ENCODE data around the gene FAM24B. TPM values are rescaled to one million over a fixed set of nuclear protein-coding genes. Genes with fewer than 3 reads are reported as not detected.
"Not testable (repeated sequence)": the region's sequence is repeated elsewhere in the genome, so short reads cannot be mapped to it uniquely, and the experiment has no call there.

The FAM24B gene
- total and polyA plus RNA-seq, 2 donors (not counting 3 experiments of a cell fraction or from before 2014, with no cell fraction given) = 9.3 to 10.6 TPM

GRCh38 chr10:122859527-122859926 lies 19.9 kb downstream of the FAM24B start:
- DNase-seq (ENCODE audit: low read depth, low spot score) (no peak), FAIRE-seq (no peak)
- intact Hi-C loops (cut with micrococcal nuclease) = loop anchor here (10.0 kb wide), 1 partner anchor 365 kb away; no protein-coding TSS in a partner anchor
- ChIA-PET POLR2A (no interaction called here), CTCF (no interaction called here)
- Histone ChIP-seq H3K27ac (ENCODE audit: insufficient read depth, low read depth, low read length) (no peak overlapping the region), H3K4me3 (replicated peaks in 1 of 3; ENCODE audit: insufficient read depth in 1 of 3, low read depth in 1 of 3, low read length in 3 of 3) (no peak overlapping the region), H3K4me1 (ENCODE audit: control insufficient read depth, extremely low read depth, insufficient read depth, low read length) (peaks cover 43% of the 10 kb centered on the region), H4K20me1 (replicated peaks; ENCODE audit: control insufficient read depth, extremely low read depth, insufficient read depth, low read length) (no peaks in the 10 kb centered on the region), H3K9me1 (replicated peaks; ENCODE audit: control insufficient read depth, extremely low read depth, insufficient read depth, low read length) (no peaks in the 10 kb centered on the region), H3K9ac (replicated peaks; ENCODE audit: extremely low read depth, insufficient read depth, low read length) (no peak overlapping the region), H3K9me3 (replicated peaks; ENCODE audit: control insufficient read depth, insufficient read depth, low read length) (no peaks in the 10 kb centered on the region), H2AFZ (ENCODE audit: low read depth, low read length) (no peak overlapping the region), H3K27me3 (ENCODE audit: control insufficient read depth in 2 of 2, insufficient read depth in 2 of 2, low read length in 2 of 2) (no peaks in the 10 kb centered on the region), H3K36me3 (ENCODE audit: control insufficient read depth in 2 of 2, extremely low read depth in 1 of 2, insufficient read depth in 2 of 2, low read length in 2 of 2) (no peaks in the 10 kb centered on the region), H3K4me2 (ENCODE audit: insufficient read depth, low read length) (no peak overlapping the region), H3K79me2 (ENCODE audit: control insufficient read depth, insufficient read depth, low read length) (peaks cover 64% of the 10 kb centered on the region)
- BruUV-seq (replicated peaks) = no TSS peak
- dilution Hi-C loops (cut with MboI; ENCODE audit: extremely low pct_ligation_motif_present, low sequenced_read_pairs) = no loop called here
- no peak for TF ChIP-seq MAX (IDR thresholded peaks at IDR 0.05; ENCODE audit: insufficient read depth, insufficient read length)
- no peak for TF ChIP-seq FOS (IDR thresholded peaks at IDR 0.05; ENCODE audit: borderline replicate concordance, insufficient read depth, low read length)
- TF ChIP-seq POLR2A (IDR thresholded peaks at IDR 0.05; ENCODE audit: low read depth, low read length) = no peak
- no peak for TF ChIP-seq MYC (IDR thresholded peaks at IDR 0.05; ENCODE audit: low read depth, low read length)
- TF ChIP-seq POLR2AphosphoS5 (IDR thresholded peaks at IDR 0.05; ENCODE audit: insufficient read depth, low read depth, low read length) = no peak
- no peak for TF ChIP-seq EZH2 (IDR thresholded peaks at IDR 0.05; ENCODE audit: borderline replicate concordance, low read depth, low read length, severe bottlenecking)
- TF ChIP-seq GATA2 (IDR thresholded peaks at IDR 0.05; ENCODE audit: insufficient read depth, insufficient read length, low read depth, low read length) = no peak
- no peak for TF ChIP-seq JUN (IDR thresholded peaks at IDR 0.05; ENCODE audit: borderline replicate concordance, insufficient read depth, insufficient read length, low read depth)
- TF ChIP-seq, protein P1, sequence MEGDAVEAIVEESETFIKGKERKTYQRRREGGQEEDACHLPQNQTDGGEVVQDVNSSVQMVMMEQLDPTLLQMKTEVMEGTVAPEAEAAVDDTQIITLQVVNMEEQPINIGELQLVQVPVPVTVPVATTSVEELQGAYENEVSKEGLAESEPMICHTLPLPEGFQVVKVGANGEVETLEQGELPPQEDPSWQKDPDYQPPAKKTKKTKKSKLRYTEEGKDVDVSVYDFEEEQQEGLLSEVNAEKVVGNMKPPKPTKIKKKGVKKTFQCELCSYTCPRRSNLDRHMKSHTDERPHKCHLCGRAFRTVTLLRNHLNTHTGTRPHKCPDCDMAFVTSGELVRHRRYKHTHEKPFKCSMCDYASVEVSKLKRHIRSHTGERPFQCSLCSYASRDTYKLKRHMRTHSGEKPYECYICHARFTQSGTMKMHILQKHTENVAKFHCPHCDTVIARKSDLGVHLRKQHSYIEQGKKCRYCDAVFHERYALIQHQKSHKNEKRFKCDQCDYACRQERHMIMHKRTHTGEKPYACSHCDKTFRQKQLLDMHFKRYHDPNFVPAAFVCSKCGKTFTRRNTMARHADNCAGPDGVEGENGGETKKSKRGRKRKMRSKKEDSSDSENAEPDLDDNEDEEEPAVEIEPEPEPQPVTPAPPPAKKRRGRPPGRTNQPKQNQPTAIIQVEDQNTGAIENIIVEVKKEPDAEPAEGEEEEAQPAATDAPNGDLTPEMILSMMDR (IDR thresholded peaks at IDR 0.05; ENCODE audit: extremely low read depth in 1 of 2, insufficient read depth in 1 of 2, low read depth in 1 of 2, low read length in 2 of 2) = no peak

- peaks cover 49% of the 10 kb centered on the region for H3K4me1 ChIP-seq (ENCODE audit: control insufficient read depth, extremely low read depth, insufficient read depth, low read length)
Measured at GRCh38 chr10:122858042-122858441, 21.3 kb downstream of the FAM24B start.

More at GRCh38 chr10:122858042-122858441, 21.3 kb downstream of the FAM24B start:
- dilution Hi-C loops (cut with MboI; ENCODE audit: extremely low pct_ligation_motif_present, low sequenced_read_pairs); H3K9ac ChIP-seq (replicated peaks; ENCODE audit: extremely low read depth, insufficient read depth, low read length); H2AFZ ChIP-seq (ENCODE audit: low read depth, low read length); BruUV-seq (replicated peaks); DNase-seq (ENCODE audit: low read depth, low spot score); H3K27me3 ChIP-seq (ENCODE audit: control insufficient read depth in 2 of 2, insufficient read depth in 2 of 2, low read length in 2 of 2); H4K20me1 ChIP-seq (replicated peaks; ENCODE audit: control insufficient read depth, extremely low read depth, insufficient read depth, low read length); H3K36me3 ChIP-seq (ENCODE audit: control insufficient read depth in 2 of 2, extremely low read depth in 1 of 2, insufficient read depth in 2 of 2, low read length in 2 of 2); CTCF ChIA-PET; H3K4me3 ChIP-seq (replicated peaks in 1 of 3; ENCODE audit: insufficient read depth in 1 of 3, low read depth in 1 of 3, low read length in 3 of 3); H3K9me3 ChIP-seq (replicated peaks; ENCODE audit: control insufficient read depth, insufficient read depth, low read length); H3K27ac ChIP-seq (ENCODE audit: insufficient read depth, low read depth, low read length); H3K9me1 ChIP-seq (replicated peaks; ENCODE audit: control insufficient read depth, extremely low read depth, insufficient read depth, low read length); POLR2A ChIA-PET; H3K4me2 ChIP-seq (ENCODE audit: insufficient read depth, low read length); FAIRE-seq: not testable (repeated sequence)
- peaks cover 55% of the 10 kb centered on the region for H3K79me2 ChIP-seq (ENCODE audit: control insufficient read depth, insufficient read depth, low read length)
- intact Hi-C loops (cut with micrococcal nuclease) = loop anchor here (10.0 kb wide), 1 partner anchor 363 kb away; no protein-coding TSS in a partner anchor
